B cell (primary cell): ENCODE results near the gene SCYGR4. TPM values are rescaled to one million over a fixed set of nuclear protein-coding genes. Genes with fewer than 3 reads are reported as not detected.

Experiments
- ATAC-seq: fragments of 200-7000 bp; cut with Tn5 transposase; one replicate; pipeline ENCODE4 v1.10.0; 2021; ENCODE audit warnings: low read depth, mild to moderate bottlenecking, moderate number of reproducible peaks, moderate library complexity
- CTCF ChIA-PET: fragments of 350-600 bp; sonication (Branson Sonifier 250); formaldehyde crosslinking; loops from one replicate; lab custom pipeline; 2021; ENCODE audit warnings: antibody characterized with exemption, inconsistent platforms; lab: Charles Lee
- POLR2A ChIA-PET: fragments of 350-600 bp; sonication (Branson Sonifier 250); formaldehyde crosslinking; loops from one replicate; lab custom pipeline; 2021; ENCODE audit warnings: antibody characterized with exemption; lab: Charles Lee
- DNase-seq: peaks from one replicate; pipeline ENCODE4 v3.0.0; 2013
- H2AFZ ChIP-seq: 2 replicates; pipeline ENCODE4 v1.6.1; 2012; ENCODE audit warnings: mild to moderate bottlenecking, low read depth, low read length; ENCODE audit not compliant: insufficient read depth, poor library complexity, severe bottlenecking
- H3K27ac ChIP-seq, 2 donors: 1 replicate in 1 of 2; 2 replicates in 1 of 2; pipeline ENCODE4 v1.5.1; 2012 to 2013; ENCODE audit warnings: low read length in 2 of 2, mild to moderate bottlenecking in 2 of 2, moderate library complexity in 1 of 2
- H3K27me3 ChIP-seq, 4 experiments: fragments of 200-600 bp in 1 of 4; sonication (generic) in 1 of 4; replicated peaks in 1 of 4; 1 replicate in 2 of 4; 2 replicates in 2 of 4; pipeline versions ENCODE4 v1.6.1 to v1.7.0; 2013 to 2016; ENCODE audit warnings: low read length in 3 of 4, mild to moderate bottlenecking in 2 of 4, mixed read lengths in 1 of 4, moderate library complexity in 1 of 4; ENCODE audit not compliant: insufficient read depth in 4 of 4, control insufficient read depth in 3 of 4; ENCODE audit errors: control extremely low read depth in 1 of 4
- H3K36me3 ChIP-seq, 2 experiments: replicated peaks in 1 of 2; 1 replicate in 1 of 2; 2 replicates in 1 of 2; pipeline versions ENCODE4 v1.6.1 to v1.7.1; 2013; ENCODE audit warnings: low read length in 1 of 2; ENCODE audit not compliant: insufficient read depth in 2 of 2, control insufficient read depth in 1 of 2; ENCODE audit errors: control extremely low read depth in 1 of 2, extremely low read depth in 1 of 2
- H3K4me1 ChIP-seq, 2 donors: fragments of 200-600 bp in 1 of 2; sonication (generic) in 1 of 2; 1 replicate in 1 of 2; 2 replicates in 1 of 2; pipeline versions ENCODE4 v1.5.1 to v1.6.1; 2013 to 2017; ENCODE audit warnings: low read length in 2 of 2; ENCODE audit not compliant: control insufficient read depth in 2 of 2, insufficient read depth in 2 of 2
- H3K4me2 ChIP-seq: replicated peaks from 2 replicates; pipeline ENCODE3; 2012; ENCODE audit warnings: mild to moderate bottlenecking, low read depth, low read length; ENCODE audit not compliant: poor library complexity, severe bottlenecking
- H3K4me3 ChIP-seq, 5 experiments: fragments of 200-600 bp in 1 of 5; sonication (generic) in 1 of 5; 1 replicate in 3 of 5; 2 replicates in 2 of 5; pipeline versions ENCODE4 v1.5.1 to v1.7.0; 2011 to 2016; ENCODE audit warnings: low read length in 4 of 5, mild to moderate bottlenecking in 4 of 5, low read depth in 2 of 5, control low read depth in 1 of 5, moderate library complexity in 1 of 5; ENCODE audit not compliant: insufficient read depth in 1 of 5; ENCODE audit errors: control extremely low read depth in 1 of 5, extremely low read depth in 1 of 5
- H3K79me2 ChIP-seq: fragments of 200-600 bp; sonication (generic); one replicate; pipeline ENCODE4 v1.6.0; 2016; ENCODE audit warnings: low read length; ENCODE audit not compliant: control insufficient read depth, insufficient read depth
- H3K9ac ChIP-seq: fragments of 200-600 bp; sonication (generic); 2 replicates; pipeline ENCODE4 v1.6.1; 2017; ENCODE audit warnings: mild to moderate bottlenecking, low read length, moderate library complexity
- H3K9me3 ChIP-seq, 3 donors: one replicate each; pipeline versions ENCODE4 v1.6.1 to v1.7.1; 2013; ENCODE audit warnings: low read length in 2 of 3; ENCODE audit not compliant: control insufficient read depth in 2 of 3, insufficient read depth in 1 of 3; ENCODE audit errors: control extremely low read depth in 1 of 3
- H4K20me1 ChIP-seq: 2 replicates; pipeline ENCODE4 v1.6.0; 2012; ENCODE audit warnings: mild to moderate bottlenecking, low read length; ENCODE audit not compliant: insufficient read depth, control insufficient read depth, poor library complexity, severe bottlenecking
- H3K27ac Mint-ChIP-seq: one replicate; pipeline ENCODE4 v1.8.0; 2021; ENCODE audit warnings: mixed read lengths
- H3K27me3 Mint-ChIP-seq: one replicate; pipeline ENCODE4 v1.8.0; 2021; ENCODE audit warnings: mixed read lengths
- H3K4me1 Mint-ChIP-seq: one replicate; pipeline ENCODE4 v1.8.0; 2021; ENCODE audit warnings: mixed read lengths
- H3K4me3 Mint-ChIP-seq: one replicate; pipeline ENCODE4 v1.8.0; 2021; ENCODE audit warnings: mixed read lengths
- H3K9me3 Mint-ChIP-seq: one replicate; pipeline ENCODE4 v1.8.0; 2022; ENCODE audit warnings: mixed read lengths; ENCODE audit not compliant: insufficient read depth
- EZH2 ChIP-seq: IDR thresholded peaks from 2 replicates; pipeline ENCODE4 v1.6.1; 2012; ENCODE audit warnings: borderline replicate concordance, low read depth, mild to moderate bottlenecking, moderate library complexity, low read length; ENCODE audit not compliant: insufficient read depth, poor library complexity, severe bottlenecking
- WGBS: methylation state at CpG from one replicate; pipeline ENCODE4 v1.1.5; 2013; ENCODE audit warnings: missing lambda C conversion rate; ENCODE audit not compliant: insufficient coverage; 5-methylcytosine and 5-hydroxymethylcytosine counted together
- intact Hi-C: fragments of 100-400 bp; cut with micrococcal nuclease; formaldehyde crosslinking; loops from one replicate; pipeline ENCODE4 v1.10.0; 2022
- polyA plus RNA-seq: library from polyadenylated mRNA; depleted of rRNA; stranded (reverse); fragments of >200 nt; gene quantifications from 2 replicates; pipeline ENCODE4 v1.2.3, GENCODE V29; 2012
- total RNA-seq, 2 donors: library from RNA; stranded (reverse); fragments of 120-200 nt in 1 of 2; gene quantifications; 1 replicate in 1 of 2; 2 replicates in 1 of 2; pipeline versions ENCODE4 v1.2.3 to v1.2.4, GENCODE V29; 2013 to 2022
- TF ChIP-seq, protein P1 (sequence below): fragments of 200-600 bp; IDR thresholded peaks from one replicate; pipeline ENCODE4 v1.8.0; 2022; ENCODE audit warnings: antibody characterized with exemption, mild to moderate bottlenecking

The SCYGR4 gene
- total and polyA plus RNA-seq, 2 donors (not counting 1 experiment from before 2014, with no cell fraction given): not detected

DNA sequence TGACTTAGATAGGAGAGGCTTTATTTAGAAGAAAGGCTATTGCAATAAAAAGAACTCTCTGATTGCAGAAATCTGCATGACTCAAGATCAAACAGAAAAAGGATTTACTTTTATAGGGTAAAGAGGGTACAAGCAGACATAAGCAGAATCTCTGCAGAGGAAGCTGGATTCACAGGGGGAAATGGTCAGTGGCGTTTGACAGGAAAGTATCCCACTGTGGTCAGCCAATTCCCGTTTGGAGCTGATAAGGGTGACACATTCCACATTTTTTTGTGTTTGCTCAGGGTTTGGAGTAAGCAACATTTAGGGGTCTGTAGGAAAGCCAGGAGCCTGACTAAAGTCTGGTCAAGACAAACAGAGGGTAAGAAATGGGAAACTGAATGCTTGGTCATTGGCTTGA, 25.4 kb downstream of the SCYGR4 start:
- H3K36me3 ChIP-seq: no peaks in the 10 kb centered on the region
- no peak overlapping the region for H3K4me2 ChIP-seq
- H3K4me3 ChIP-seq: no peak overlapping the region
- Mint-ChIP-seq H3K27me3 (peaks cover 6% of the 10 kb centered on the region), H3K27ac (no peak overlapping the region), H3K9me3 (no peaks in the 10 kb centered on the region), H3K4me3 (no peak overlapping the region), H3K4me1 (no peaks in the 10 kb centered on the region)
- ATAC-seq (no peak), DNase-seq (no peak)
- ChIA-PET POLR2A (no interaction called here), CTCF (no interaction called here)
- no peaks in the 10 kb centered on the region for H4K20me1 ChIP-seq
- no peak overlapping the region for H3K27ac ChIP-seq
- no peak overlapping the region for H3K9ac ChIP-seq
- 68% methylated on average over 2 of the region's 2 CpGs for WGBS
- intact Hi-C loops: no loop called here
- no peaks in the 10 kb centered on the region for H3K4me1 ChIP-seq
- TF ChIP-seq, protein P1, sequence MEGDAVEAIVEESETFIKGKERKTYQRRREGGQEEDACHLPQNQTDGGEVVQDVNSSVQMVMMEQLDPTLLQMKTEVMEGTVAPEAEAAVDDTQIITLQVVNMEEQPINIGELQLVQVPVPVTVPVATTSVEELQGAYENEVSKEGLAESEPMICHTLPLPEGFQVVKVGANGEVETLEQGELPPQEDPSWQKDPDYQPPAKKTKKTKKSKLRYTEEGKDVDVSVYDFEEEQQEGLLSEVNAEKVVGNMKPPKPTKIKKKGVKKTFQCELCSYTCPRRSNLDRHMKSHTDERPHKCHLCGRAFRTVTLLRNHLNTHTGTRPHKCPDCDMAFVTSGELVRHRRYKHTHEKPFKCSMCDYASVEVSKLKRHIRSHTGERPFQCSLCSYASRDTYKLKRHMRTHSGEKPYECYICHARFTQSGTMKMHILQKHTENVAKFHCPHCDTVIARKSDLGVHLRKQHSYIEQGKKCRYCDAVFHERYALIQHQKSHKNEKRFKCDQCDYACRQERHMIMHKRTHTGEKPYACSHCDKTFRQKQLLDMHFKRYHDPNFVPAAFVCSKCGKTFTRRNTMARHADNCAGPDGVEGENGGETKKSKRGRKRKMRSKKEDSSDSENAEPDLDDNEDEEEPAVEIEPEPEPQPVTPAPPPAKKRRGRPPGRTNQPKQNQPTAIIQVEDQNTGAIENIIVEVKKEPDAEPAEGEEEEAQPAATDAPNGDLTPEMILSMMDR: no peak
- TF ChIP-seq EZH2: no peak
- no peaks in the 10 kb centered on the region for H3K79me2 ChIP-seq
- H3K9me3 ChIP-seq: no peaks in the 10 kb centered on the region
- H2AFZ ChIP-seq: no peak overlapping the region
- H3K27me3 ChIP-seq: no peaks in the 10 kb centered on the region

DNA sequence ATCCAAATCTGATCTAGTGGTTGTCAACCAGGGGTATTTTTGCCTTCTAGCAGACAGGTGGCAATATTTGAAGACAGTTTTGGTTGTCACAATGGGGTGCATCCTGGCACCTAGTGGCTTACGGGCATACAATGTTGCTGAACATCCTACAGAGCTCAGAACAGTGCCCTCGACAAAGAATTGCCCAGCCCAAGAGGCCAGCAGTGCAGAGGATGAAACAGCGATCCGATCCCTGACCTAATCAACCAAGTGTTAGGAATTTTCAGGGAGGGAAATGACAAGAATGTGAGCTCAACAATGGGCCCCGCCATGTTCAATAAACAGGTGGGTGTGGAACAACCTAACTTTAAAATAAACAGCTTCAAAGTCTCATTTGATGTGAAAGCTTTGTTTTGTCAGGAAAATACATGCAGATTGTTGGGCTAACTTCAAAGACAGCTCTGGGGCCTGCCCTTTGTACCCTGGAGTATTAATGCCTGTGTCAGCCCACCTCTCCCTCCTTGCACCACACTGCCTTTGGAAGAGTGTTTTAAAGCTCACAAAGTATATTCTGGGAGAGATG, 26.8 kb downstream of the SCYGR4 start:
- no peaks in the 10 kb centered on the region for H4K20me1 ChIP-seq
- Mint-ChIP-seq H3K27ac (no peak overlapping the region), H3K4me1 (no peaks in the 10 kb centered on the region), H3K27me3 (peaks cover 12% of the 10 kb centered on the region), H3K9me3 (no peaks in the 10 kb centered on the region), H3K4me3 (no peak overlapping the region)
- TF ChIP-seq, protein P1: no peak
- no peak for TF ChIP-seq EZH2
- ChIA-PET CTCF (interaction anchor here (0.5 to 2.6 kb wide), 2 partner anchors 14 to 259 kb away, joined by 4 to 11 read pairs; no protein-coding TSS in a partner anchor), POLR2A (no interaction called here)
- H2AFZ ChIP-seq: no peak overlapping the region
- no peaks in the 10 kb centered on the region for H3K4me1 ChIP-seq
- no peak for DNase-seq
- no peaks in the 10 kb centered on the region for H3K36me3 ChIP-seq
- no peaks in the 10 kb centered on the region for H3K9me3 ChIP-seq
- intact Hi-C loops: no loop called here
- no peak overlapping the region for H3K9ac ChIP-seq
- no peak overlapping the region for H3K27ac ChIP-seq
- no peak overlapping the region for H3K4me2 ChIP-seq
- WGBS: 100% methylated on average over 4 of the region's 5 CpGs
- no peaks in the 10 kb centered on the region for H3K79me2 ChIP-seq
- no peak for ATAC-seq
- H3K4me3 ChIP-seq: no peak overlapping the region
- H3K27me3 ChIP-seq: no peaks in the 10 kb centered on the region
